ENCODE measurements around the gene NR1H4. TPM values are rescaled to one million over a fixed set of nuclear protein-coding genes. Genes with fewer than 3 reads are reported as not detected.

The NR1H4 gene
- total RNA-seq: not detected in 2 replicates

GRCh38 chr12:100473716-100474150 is at the start of gene NR1H4:
Gene NR1H4, plus strand, starts transcription at chr12:100473866. Its CDS starts 19,458 bp downstream, at chr12:100493324.

GRCh38 chr12:100573292-100574186 is 99.9 kb downstream of the NR1H4 start, which contains the start of gene GAS2L3:
Gene GAS2L3, plus strand, starts transcription at chr12:100573684. Its CDS starts 21,221 bp downstream, at chr12:100594905.

Small RNA genes within 50 kb of the gene (small RNA-seq; reads per million reads assigned to genes)
- gene AC010200.2: not detected

Other genes with a start within 250 kb of the NR1H4 start
- 1.4 and 3.1 TPM in 2 replicates for gene DEPDC4, start 206.8 kb upstream of the NR1H4 start, total RNA-seq
- 45.5 and 55.3 TPM in 2 replicates for gene SCYL2, start 206.7 kb upstream of the NR1H4 start, total RNA-seq
- not detected in 2 replicates for gene SLC17A8, start 116.8 kb upstream of the NR1H4 start, total RNA-seq
- 2.7 and 4.4 TPM in 2 replicates for gene GAS2L3, start 99.8 kb downstream of the NR1H4 start, total RNA-seq

Measured in placental epithelial cell (primary cell).